DOHH2 (cell line): ENCODE measurements around the gene FUT8.

Experiments used
- H3F3A ChIP-seq: fragments of 200-600 bp; sonication (generic), shearing (Covaris generic); 2 replicates; pipeline ENCODE4 v1.6.0; 2016; ENCODE audit warnings: antibody characterized with exemption, mild to moderate bottlenecking; ENCODE audit not compliant: control insufficient read depth, insufficient read depth
- H3K27ac ChIP-seq: fragments of 200-600 bp; sonication (generic); 2 replicates; pipeline ENCODE4 v1.5.1; 2014; ENCODE audit warnings: low read depth, mild to moderate bottlenecking, low read length, moderate library complexity
- H3K27me3 ChIP-seq: fragments of 200-600 bp; sonication (generic); 2 replicates; pipeline ENCODE4 v1.6.1; 2014; ENCODE audit warnings: mild to moderate bottlenecking, low read length, mixed read lengths; ENCODE audit not compliant: control insufficient read depth
- H3K36me3 ChIP-seq: fragments of 200-600 bp; sonication (generic); 2 replicates; pipeline ENCODE4 v1.6.1; 2014; ENCODE audit warnings: mild to moderate bottlenecking, low read length, moderate library complexity, mixed read lengths; ENCODE audit not compliant: control insufficient read depth
- H3K4me1 ChIP-seq: fragments of 200-600 bp; sonication (generic); 2 replicates; pipeline ENCODE4 v1.6.1; 2014; ENCODE audit warnings: mild to moderate bottlenecking, low read length, mixed read lengths; ENCODE audit not compliant: control insufficient read depth
- H3K4me2 ChIP-seq: fragments of 200-600 bp; sonication (generic); 2 replicates; pipeline ENCODE4 v1.6.0; 2014; ENCODE audit warnings: mild to moderate bottlenecking, low read length, moderate library complexity
- H3K4me3 ChIP-seq: fragments of 200-600 bp; sonication (generic); 2 replicates; pipeline ENCODE4 v1.5.1; 2014; ENCODE audit warnings: mild to moderate bottlenecking, low read length, mixed read lengths
- H3K79me2 ChIP-seq: fragments of 200-600 bp; sonication (generic); 2 replicates; pipeline ENCODE4 v1.6.1; 2014; ENCODE audit warnings: mild to moderate bottlenecking, low read length, mixed read lengths; ENCODE audit not compliant: control insufficient read depth
- H3K9me2 ChIP-seq: fragments of 200-600 bp; sonication (generic); replicated peaks from 2 replicates; pipeline ENCODE4 v1.6.1; 2014; ENCODE audit warnings: mild to moderate bottlenecking, low read length, mixed read lengths; ENCODE audit not compliant: control insufficient read depth
- H3K9me3 ChIP-seq: fragments of 200-600 bp; sonication (generic); 2 replicates; pipeline ENCODE4 v1.6.1; 2014; ENCODE audit warnings: antibody characterized with exemption, low read length, mixed read lengths; ENCODE audit not compliant: control insufficient read depth, insufficient read depth
- H4K20me1 ChIP-seq: fragments of 200-600 bp; sonication (generic); 2 replicates; pipeline ENCODE4 v1.6.0; 2014; ENCODE audit warnings: low read depth, mild to moderate bottlenecking, antibody characterized with exemption, low read length, moderate library complexity; ENCODE audit not compliant: control insufficient read depth, insufficient read depth
- EZH2phosphoT487 ChIP-seq: fragments of 200-600 bp; sonication (generic); IDR thresholded peaks from 2 replicates; pipeline ENCODE4 v1.6.1; 2017; ENCODE audit warnings: borderline replicate concordance, mild to moderate bottlenecking, antibody characterized with exemption, low read length, moderate library complexity, mixed read lengths
- TF ChIP-seq, protein P1 (sequence below): fragments of 200-600 bp; sonication (generic); IDR thresholded peaks from one replicate; pipeline ENCODE4 v1.5.1; 2014; ENCODE audit warnings: antibody characterized with exemption, mild to moderate bottlenecking, low read depth, low read length; ENCODE audit not compliant: poor library complexity, severe bottlenecking

The FUT8 gene

DNA sequence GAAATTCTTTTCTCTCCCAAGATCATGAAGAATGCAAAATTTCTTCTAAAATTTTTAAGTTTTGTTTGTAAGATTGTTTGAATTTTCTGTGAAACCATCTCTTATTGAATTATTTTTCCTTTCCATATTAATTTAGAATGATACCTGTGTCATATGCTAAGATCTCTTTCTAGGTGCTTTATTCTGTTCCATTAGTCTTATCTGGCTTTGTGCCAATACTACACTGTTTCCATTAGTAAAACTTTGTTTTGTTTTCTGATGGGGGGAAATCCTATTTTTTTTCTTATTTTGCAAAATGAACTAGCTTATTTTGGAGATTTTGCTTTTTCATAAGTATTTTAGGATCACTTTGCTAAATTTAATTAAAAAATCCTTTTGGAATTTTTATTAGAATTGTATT is 193.9 kb downstream of the FUT8 start:
- no peaks in the 10 kb centered on the region for H3K36me3 ChIP-seq
- peaks cover 9% of the 10 kb centered on the region for H3K4me1 ChIP-seq
- H3K9me2 ChIP-seq: no peaks in the 10 kb centered on the region
- H3K4me2 ChIP-seq: no peak overlapping the region
- no peaks in the 10 kb centered on the region for H3K9me3 ChIP-seq
- TF ChIP-seq, protein P1, sequence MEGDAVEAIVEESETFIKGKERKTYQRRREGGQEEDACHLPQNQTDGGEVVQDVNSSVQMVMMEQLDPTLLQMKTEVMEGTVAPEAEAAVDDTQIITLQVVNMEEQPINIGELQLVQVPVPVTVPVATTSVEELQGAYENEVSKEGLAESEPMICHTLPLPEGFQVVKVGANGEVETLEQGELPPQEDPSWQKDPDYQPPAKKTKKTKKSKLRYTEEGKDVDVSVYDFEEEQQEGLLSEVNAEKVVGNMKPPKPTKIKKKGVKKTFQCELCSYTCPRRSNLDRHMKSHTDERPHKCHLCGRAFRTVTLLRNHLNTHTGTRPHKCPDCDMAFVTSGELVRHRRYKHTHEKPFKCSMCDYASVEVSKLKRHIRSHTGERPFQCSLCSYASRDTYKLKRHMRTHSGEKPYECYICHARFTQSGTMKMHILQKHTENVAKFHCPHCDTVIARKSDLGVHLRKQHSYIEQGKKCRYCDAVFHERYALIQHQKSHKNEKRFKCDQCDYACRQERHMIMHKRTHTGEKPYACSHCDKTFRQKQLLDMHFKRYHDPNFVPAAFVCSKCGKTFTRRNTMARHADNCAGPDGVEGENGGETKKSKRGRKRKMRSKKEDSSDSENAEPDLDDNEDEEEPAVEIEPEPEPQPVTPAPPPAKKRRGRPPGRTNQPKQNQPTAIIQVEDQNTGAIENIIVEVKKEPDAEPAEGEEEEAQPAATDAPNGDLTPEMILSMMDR: no peak
- no peak for TF ChIP-seq EZH2phosphoT487
- H3F3A ChIP-seq: peaks cover 9% of the 10 kb centered on the region; the same call in 1 of the 2 replicates
- H4K20me1 ChIP-seq: peaks cover 9% of the 10 kb centered on the region
- H3K4me3 ChIP-seq: no peak overlapping the region
- no peak overlapping the region for H3K27ac ChIP-seq
- H3K27me3 ChIP-seq: no peaks in the 10 kb centered on the region
- peaks cover 36% of the 10 kb centered on the region for H3K79me2 ChIP-seq

DNA sequence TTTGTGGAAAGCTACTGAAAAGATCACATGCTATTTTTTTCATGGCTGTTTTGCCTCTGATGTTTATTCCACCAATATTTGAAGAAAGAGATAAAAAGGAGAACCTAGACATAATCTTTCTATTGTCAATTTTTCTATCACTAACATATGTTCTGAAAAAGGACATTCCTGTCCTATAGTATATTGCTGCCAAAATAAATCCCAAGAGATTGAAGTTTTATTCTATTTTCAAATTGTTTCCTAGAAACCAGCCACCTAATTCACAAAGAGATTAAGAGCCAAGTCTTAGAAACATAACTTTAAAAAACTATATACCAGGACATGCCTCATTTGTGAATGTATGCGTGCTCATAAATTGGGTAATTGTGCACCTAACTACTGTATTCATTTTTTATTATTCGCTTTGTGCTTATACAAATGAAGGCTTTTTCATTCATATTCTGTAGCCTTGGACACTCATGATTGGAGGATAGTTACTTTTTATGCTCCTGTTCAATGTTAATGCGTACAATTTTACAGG is 200.7 kb downstream of the FUT8 start:
- peaks cover 20% of the 10 kb centered on the region for H3K36me3 ChIP-seq
- H3K27ac ChIP-seq: no peak overlapping the region
- H3K4me1 ChIP-seq: no peaks in the 10 kb centered on the region
- H3K4me3 ChIP-seq: no peak overlapping the region
- H3K9me3 ChIP-seq: no peaks in the 10 kb centered on the region
- H3K9me2 ChIP-seq: no peaks in the 10 kb centered on the region
- H3F3A ChIP-seq: no peaks in the 10 kb centered on the region
- H4K20me1 ChIP-seq: no peaks in the 10 kb centered on the region
- H3K79me2 ChIP-seq: peaks cover 22% of the 10 kb centered on the region
- H3K4me2 ChIP-seq: no peak overlapping the region
- no peaks in the 10 kb centered on the region for H3K27me3 ChIP-seq
- TF ChIP-seq, protein P1: no peak
- TF ChIP-seq EZH2phosphoT487: no peak

DNA sequence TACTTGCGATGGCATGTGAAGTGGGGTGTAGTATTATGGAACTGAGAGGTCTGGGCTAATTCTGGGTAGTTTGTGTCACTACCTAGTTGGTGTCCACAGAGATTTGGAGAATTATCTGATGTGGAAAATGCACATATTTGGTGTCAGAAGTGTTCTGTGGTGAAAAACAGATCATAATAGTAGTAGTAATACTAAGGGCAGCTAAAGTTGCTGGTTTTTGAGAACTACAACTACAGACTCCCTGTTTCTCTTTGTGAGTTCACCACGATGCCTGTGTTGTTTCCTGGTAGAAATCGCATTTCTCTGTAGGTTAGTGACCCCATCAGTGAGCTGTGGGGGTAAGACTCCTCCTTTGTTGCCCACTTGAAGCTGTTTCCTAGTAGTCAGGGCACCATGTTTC is 206.5 kb downstream of the FUT8 start:
- no peak for TF ChIP-seq EZH2phosphoT487
- TF ChIP-seq, protein P1: no peak
- no peak overlapping the region for H3K4me3 ChIP-seq
- H3K9me3 ChIP-seq: no peaks in the 10 kb centered on the region
- H3F3A ChIP-seq: no peaks in the 10 kb centered on the region
- no peaks in the 10 kb centered on the region for H3K27me3 ChIP-seq
- no peak overlapping the region for H3K4me2 ChIP-seq
- no peak overlapping the region for H3K27ac ChIP-seq
- no peaks in the 10 kb centered on the region for H4K20me1 ChIP-seq
- peaks cover 25% of the 10 kb centered on the region for H3K36me3 ChIP-seq
- H3K79me2 ChIP-seq: no peaks in the 10 kb centered on the region
- H3K9me2 ChIP-seq: no peaks in the 10 kb centered on the region
- H3K4me1 ChIP-seq: no peaks in the 10 kb centered on the region
